Measurements from ENCODE around the gene CA12.

Gene CA12

DNA sequence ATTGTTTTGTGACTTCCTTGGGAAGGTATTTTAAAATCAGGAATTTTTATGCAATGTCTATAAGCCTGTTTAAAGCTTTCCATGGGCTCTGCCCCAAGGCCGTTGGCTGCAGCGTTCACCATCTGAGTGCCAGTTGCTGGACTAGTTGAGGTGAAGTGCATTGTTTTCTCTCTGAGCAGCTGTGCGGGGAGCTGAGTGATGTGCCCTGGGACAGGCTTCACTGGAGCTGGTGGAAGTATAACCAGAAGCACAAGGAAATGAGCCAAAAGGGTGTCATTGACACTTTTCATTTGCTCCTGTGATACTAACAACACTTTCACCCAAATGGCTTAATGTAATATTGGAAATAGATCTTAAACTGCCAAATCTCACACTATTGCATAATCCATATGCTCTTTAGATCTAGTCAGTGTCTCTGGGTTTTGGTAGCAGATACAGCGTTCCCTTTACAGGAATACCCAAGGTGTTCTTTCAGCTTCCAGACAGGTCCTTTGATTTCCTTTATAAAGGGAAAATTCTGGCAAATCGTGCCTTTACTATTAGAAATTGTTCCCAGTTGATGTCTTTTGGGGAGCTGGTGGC lies 75.1 kb downstream of the CA12 start:
- DNase-seq (ENCODE audit: low spot score), result no peak

DNA sequence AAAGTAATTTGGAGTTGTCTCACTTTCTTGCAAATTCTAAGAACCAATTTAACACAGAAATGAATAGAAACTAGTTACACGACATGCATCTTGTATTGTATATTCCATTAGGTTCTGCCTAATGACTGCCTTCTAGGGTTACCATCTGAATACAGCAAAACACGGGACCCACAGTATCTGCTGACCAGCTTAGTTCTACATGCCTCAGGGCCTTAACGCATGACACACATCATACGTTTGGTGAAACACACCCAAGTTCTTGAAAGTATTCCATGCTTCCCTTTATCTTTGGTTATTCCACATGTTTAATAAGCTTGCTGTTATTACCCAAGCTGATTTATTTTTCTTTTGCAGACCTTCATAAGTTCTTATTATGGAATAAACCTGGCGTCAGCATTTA lies 76.4 kb downstream of the CA12 start:
- DNase-seq (ENCODE audit: low spot score), result no peak

DNA sequence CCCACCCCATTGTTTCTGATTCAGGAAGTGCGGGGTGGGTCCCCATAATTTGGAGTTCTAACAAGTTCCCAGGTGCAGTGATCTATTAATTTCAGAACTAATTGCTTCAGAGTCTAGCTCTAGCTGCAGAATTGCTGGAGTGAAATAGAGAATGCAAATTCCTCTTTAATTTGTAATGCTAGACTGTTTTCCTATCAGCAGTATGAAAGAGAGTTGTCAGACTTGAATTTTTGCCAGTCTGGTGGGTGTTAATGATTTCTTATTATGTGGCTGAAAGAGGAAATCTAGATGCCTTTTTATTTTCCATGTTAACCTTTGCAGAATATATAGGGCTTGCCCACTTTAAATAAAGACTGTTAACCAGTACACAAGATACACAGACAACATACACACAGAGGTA lies 80.6 kb downstream of the CA12 start:
- no peak for DNase-seq (ENCODE audit: low spot score)

DNA sequence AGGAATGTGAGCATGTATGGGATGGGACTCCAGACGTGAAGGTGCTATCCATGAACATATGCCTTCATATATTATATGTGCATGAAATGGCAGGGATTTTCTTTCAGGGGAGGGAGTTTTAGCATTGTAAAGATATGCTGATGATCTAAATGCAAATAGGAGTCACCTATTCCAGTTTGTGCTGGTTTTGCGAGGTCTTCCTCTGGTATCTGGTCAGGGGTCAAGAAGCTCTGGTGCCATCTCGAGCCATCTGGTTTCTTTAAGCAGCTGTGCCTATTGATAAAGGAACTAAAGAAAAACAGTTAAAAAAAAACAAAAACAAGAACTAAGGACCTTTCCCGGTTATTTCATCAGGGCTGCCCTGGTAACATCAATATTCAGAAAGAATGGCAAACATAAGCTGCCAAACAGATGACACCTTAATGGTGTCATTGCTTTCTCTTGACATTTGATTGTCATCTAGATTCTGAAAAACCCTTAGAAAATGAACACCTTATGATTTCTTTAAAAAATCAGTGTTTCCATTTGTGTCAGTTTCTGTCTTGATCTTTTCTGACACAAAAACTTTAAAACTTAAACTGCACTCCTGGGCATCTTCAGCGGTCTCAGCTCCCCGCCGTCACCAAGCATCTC lies 81.6 kb downstream of the CA12 start:
- DNase-seq (ENCODE audit: low spot score), result no peak

DNA sequence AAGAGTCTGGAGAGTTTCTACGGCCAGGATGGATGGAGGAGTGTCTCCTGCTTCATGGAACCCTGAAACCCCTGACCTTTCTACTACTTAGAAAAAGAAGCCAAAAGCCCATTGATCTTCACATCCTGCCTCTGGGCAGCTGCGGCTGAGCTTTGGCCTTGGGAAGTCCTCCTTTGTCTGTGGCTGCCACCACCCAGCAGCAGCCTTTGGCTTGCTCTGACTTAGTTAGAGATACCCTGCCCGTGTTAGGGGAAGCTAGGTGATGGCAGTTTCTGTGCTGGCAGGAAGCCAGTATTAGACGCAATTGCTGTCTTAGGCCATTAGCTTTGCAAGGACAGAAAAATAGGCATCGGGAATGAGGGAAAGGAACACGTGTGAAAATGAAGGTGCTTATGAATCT lies 85.5 kb downstream of the CA12 start:
- no peak for DNase-seq (ENCODE audit: low spot score)

DNA sequence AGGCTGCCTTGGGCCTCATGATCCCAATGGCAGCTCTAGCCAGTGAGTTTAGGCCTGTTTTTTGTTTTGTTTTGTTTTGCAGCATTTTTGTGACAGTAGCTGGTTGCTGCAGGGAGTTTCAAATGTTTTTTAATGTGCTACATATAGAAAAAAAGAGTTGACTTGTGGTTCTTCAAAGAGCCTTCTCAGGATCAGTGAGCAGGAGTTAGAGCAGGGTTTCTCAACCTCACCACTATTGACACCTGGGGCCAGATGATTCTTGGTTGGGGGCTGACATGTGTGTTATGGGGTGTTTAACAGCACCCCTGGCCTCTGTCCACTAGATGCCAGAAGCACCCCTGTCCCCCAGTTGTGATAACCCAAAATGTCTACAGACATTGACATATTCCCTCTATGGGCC lies 86.3 kb downstream of the CA12 start:
- DNase-seq (ENCODE audit: low spot score), result no peak

DNA sequence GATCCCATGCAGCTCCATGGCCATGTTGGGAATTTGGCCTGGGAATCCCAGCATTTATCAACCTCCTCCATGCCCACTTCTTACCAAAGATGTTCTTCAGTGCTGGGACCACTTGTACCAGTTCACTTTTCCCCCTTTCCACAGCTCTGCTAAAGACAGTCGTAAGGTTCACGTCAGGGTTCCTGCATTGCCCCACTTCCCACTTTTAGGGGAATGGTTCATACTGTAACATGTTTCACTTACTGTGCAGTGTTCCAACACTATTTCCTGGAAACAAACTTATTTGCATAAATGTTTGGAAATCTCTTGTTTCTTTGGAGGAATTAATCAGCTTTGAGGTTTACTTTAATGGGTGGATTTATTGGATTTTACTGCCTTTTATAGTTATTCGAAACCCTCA lies 87.3 kb downstream of the CA12 start:
- DNase-seq (ENCODE audit: low spot score), result no peak

DNA sequence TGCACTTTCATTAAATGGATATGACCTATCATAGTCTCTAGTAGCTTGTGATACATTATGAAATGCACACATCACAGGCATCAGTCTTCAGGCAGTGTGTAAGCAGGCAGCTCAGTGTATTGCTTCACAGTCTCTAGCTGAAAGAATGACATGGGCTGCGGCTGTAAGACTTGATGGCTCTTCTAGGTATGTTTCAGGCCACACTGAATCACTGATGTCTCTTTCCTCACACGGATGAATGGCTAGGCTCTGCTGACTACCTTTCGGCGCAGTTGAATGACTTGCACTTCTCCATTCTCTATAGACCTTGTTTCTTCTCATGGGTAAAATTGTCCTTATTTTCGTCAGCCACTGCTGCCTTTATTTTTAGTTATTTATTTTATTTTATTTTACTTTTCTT lies 88.9 kb downstream of the CA12 start:
- no peak for DNase-seq (ENCODE audit: low spot score)

DNA sequence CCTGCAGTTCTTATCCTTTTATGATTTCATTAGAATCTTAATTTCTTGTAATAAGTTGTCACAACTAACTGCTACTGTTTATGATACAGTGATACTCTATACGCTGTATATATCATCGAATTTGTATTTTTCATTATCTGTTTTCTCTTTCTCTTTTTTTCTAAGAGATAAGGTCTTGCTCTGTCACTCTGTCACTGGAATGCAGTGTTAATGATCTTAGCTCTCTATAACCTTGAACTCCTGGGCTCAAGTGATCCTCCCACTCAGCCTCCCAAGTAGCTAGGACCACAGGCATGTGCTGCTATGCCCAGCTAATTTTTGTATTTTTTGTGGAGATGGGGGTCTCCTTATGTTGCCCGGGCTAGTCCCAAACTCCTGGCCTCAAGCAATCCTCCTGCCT lies 89.4 kb downstream of the CA12 start:
- no peak for DNase-seq (ENCODE audit: low spot score)

DNA sequence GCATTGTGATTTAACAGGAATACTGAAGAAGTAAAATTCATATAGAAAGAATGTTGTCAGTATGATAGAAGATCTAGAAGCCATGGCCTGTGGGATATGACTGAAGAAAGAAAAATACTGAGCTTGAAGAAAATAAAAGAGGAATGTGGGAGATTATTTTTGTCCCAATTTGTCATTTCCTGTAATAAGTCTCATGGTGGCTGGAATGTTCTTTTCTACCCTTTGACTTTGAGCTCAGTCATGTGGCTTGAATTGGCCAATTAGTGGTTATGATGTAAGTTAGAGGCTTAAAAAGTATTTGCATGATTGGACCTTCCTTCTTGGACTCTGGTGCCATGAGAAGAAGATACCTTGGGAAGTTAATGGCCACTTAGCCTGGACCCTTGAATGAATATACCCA lies 90.1 kb downstream of the CA12 start:
- no peak for DNase-seq (ENCODE audit: low spot score)

DNA sequence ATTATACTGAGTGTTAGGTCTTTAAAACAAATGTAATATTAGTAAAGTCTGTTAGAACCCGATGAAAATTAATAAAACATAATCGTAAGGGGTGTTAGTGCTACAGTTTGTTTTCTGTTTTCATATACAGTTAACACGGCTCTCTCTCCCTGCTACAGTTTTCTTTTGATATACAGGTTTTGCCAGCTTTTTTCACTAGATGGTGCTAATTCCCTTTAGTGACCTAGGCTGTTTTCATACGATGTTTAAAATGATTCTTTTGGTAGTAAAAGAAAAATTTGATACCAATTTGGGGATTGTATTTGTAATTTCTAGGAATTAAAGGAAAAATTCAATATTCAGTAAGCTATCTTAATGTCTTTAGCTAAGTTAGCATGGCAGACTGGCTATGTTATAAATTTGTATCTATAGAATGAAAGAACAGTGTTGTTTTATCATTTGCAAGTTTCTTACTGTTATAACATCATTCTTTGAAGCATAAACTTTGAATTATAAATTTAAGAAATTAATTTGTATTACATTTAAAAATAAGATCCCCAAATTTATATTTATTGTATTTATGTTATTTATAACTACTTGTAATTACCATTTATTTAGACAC lies 92.8 kb downstream of the CA12 start:
- DNase-seq (ENCODE audit: low spot score), result peak; percentile 71

DNA sequence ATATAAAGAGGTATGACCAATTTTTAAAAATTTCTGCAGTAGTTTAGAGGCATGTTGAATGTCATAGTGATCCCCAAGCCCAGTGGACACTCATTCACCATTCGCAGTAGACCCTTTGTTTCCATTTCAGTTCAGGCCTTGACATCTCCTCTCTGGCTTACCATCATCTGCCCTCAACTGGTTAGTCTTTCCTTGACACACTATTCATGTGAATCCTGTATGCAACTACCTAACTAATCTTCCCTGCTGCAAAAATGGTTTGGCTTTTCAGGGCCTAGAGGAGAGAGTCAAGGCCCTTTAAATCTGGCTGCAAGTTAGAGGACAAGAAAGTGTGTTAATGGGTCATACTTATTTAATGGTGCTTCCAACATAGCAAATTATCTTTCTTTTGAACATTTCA lies 93.3 kb downstream of the CA12 start:
- DNase-seq (ENCODE audit: low spot score), result no peak

DNA sequence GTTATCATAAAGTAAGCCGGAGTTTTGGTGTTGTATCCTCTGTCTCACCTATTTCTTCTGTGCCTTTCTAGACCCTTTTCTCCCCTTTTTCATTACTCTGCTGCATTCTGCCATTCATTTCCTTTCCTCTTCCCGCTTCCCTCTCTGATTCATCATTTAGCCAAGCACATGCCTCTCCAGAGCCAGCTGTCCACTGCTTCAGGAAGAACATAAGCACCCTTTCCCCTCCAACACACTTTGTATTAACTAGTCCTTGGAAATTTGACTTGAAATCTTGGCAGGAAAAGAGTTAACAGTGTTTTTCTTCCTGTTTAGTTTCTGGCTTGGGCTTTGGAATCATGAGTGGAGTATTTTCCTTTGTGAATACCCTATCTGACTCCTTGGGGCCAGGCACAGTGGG lies 94.5 kb downstream of the CA12 start:
- DNase-seq (ENCODE audit: low spot score), result no peak

DNA sequence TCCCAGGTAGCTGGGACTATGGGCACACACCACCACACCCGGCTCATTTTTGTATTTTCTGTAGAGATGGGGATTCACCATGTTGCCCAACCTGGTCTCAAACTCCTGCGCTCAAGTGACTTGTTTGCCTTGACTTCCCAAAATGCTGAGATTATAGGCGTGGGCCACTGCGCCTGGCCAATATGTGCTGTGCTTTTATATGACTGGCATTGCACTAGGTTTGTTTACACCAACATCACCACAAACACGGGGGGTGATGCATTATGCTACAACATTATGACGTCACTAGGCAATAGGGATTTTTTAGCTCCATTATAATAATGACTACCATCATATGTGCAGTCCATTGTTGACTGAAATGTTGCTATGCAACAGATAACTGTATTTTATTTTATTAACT lies 97.3 kb downstream of the CA12 start:
- no peak for DNase-seq (ENCODE audit: low spot score)

DNA sequence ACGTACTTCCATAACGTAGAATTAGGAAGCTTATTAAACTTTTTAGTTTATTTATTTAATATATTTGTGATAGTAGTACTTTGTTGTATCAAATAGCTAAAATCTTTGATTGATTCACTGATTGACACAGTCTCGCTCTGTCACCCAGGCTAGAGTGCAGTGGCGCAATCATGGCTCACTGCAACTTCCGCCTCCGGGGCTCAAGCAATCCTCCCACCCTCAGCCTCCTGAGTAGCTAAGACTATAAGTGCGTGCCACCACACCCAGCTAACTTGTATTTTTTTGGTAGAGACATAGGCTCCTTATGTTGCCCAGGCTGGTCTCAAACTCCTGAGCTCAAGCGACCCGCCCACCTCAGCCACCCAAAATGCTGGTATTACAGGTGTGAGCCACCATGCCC lies 98.5 kb downstream of the CA12 start:
- no peak for DNase-seq (ENCODE audit: low spot score)

DNA sequence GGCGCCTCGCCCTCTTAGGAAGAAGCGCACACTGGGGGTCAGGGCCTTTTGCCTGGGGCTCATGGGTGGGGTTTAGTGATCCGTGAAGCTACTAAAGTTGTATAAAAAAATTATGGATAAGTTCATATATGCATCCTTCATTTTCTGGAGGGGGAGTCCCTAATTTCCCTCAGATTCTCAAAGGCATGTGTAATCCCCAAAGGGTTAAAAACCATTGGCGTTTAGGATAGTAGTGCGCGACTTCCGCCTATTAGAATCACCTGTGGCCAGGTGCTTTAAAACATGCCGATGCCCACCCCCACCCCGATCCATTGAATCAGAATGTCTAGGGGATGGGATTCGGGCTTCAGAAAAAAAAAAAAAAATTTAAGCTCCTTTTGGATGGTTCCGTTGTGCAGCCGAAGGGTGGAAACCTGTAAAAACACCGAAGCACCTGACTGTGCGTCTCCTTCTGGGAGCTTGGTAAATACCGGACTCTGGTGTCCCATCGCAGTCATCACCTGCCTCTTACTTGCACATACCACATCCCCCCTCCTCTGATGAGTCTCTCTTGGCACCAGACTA lies 103.7 kb downstream of the CA12 start:
- DNase-seq (ENCODE audit: low spot score), result no peak

DNA sequence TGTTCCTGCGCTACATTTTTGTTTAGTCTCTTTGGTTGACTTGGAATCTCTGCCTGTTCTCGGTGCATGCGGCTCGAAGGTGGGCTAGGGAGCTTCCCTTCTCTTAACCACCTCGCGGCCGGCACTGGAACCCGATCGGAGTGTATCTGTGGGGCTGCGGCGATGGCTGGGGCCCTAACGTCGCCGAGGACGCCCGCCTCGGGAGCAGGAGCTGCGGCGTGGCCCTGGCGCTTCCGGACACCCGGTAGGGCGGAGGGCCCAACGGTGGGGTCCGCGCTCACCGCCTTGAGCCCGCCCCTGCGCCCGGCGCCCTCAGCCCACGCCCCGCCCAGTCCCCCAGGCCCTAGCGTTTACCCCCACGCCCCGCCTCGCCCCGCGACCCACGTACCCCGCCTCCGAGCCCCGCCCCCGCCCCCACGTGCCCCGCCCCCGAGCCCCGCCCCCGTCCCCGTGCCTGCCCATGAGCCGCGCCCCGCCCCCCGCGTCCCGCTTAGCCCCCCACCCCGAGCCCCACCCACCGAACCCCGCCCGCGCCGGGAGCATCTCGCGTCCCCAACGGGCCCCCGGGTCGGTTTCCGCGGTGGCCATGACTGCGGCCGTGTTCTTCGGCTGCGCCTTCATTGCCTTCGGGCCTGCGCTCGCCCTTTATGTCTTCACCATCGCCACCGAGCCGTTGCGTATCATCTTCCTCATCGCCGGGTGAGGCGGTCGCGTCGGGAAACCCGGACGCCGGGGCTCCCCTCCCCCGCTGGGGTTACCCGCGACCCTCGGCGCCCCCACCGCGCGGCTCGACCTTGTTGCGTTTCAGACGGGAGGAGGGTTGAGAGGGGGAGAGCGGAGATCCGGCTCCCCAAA lies 104.4 kb downstream of the CA12 start, which contains the start of gene APH1B:
Gene APH1B, plus strand, starts transcription at position 568 of the 855 bp plus-strand sequence. Its CDS starts 19 bp downstream, at position 587.
- DNase-seq (ENCODE audit: low spot score), result no peak

DNA sequence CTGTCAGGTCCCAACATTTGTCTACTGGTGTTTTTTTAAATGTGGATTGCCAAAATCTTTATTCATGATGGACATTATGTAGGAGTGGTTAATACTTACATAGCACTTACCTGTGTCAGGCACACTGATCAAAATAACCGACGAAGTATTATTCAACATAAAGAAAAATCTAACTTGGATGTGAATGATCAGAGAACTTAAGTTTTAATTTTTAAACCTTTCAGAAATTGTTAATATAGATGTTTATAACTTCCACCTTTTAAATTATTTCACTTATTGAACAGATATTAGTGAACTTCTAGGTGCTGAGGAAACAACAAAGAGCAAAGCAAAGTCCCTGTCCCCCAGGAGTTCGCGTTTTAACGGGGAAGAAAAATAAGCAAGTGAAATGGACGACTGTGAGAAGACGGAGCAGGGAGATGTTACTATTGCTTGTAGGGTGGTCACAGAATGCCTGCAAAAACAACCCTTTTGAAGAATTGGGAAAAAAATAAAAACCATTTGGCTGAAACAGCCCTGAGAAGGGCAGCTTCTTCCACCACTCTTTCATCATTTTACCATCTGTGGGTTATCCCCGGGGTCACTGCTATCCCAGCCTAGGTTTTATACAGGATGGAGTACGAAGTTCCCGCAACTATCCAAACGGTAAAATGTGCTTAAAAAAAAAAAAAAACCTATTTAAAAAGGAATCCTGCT lies 105.2 kb downstream of the CA12 start:
- no peak for DNase-seq (ENCODE audit: low spot score)

DNA sequence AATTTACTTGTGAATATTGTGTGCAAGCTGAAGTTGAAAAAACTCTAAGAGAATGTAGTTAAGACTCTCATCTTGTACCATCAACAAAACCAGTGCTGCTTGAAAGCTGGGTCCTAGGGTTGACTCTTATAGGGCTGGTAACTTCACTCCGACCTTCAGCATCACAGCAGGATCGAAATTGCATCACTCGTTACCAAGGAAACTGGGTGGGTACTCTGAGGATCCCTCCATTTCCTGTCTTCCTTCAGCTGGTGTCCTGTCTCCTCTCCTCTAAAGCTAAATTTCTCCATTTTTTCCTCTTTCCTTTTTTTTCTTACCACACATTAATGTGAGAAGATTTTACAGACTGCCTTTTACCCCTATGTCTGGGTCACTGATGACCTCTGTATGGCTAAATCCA lies 107.2 kb downstream of the CA12 start:
- DNase-seq (ENCODE audit: low spot score), result no peak

Data from COLO829 (cell line).